Hematopoietic multipotent progenitor cell treated with erythropoietin and hydrocortisone succinate and interleukin-3 and kit ligand, for 4 days (in vitro differentiated cells): ENCODE measurements around the gene DYRK2.

Experiments used
- DNase-seq: peaks from one replicate; pipeline ENCODE4 v3.0.0-alpha.2; 2015

Gene DYRK2

DNA sequence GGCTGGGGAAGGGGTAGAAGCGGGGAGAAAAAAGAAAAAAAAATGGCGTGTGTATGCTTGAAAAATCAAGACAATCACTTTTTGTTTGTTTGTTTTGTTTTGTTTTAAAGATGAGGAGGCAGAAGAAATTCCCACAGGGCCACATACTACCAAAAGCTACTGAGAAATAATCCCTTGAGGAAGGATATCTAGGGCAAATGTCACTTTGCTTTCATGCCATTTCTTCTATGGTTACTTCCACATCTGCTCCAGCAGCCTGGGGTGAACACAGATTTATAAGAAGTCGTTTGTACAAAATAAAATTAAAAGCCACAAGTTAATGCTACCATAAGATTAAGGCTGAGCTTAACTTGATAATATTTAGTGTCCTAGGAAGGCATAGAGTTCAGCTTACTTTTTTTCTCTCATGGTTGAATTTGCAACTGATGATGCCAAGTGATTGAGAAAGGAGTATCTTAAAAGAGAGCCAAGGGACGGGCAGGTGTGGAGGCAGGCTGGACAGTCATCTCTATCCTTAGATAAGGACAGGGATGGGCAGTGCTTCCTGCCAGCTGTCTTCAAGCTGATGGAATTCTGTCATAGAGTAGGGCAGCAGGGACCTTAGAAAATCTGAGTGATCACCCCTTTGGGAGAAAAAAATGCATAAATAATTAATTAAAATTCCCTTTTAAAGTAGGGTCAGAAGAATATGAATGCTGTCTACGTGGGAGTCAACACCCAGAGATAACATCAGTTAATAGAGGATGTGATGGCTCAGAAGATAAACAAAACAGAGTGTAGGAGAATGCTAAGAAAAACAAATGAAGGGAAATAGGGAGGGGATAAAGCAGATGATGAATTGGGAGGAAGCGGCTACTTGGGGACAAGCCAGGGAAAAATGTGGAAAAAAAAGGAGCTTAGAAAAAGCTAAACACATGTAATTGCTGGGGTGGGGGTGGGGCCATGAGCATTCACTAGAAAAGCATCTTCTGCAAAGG, 57.1 kb downstream of the DYRK2 start:
- DNase-seq, result no peak

DNA sequence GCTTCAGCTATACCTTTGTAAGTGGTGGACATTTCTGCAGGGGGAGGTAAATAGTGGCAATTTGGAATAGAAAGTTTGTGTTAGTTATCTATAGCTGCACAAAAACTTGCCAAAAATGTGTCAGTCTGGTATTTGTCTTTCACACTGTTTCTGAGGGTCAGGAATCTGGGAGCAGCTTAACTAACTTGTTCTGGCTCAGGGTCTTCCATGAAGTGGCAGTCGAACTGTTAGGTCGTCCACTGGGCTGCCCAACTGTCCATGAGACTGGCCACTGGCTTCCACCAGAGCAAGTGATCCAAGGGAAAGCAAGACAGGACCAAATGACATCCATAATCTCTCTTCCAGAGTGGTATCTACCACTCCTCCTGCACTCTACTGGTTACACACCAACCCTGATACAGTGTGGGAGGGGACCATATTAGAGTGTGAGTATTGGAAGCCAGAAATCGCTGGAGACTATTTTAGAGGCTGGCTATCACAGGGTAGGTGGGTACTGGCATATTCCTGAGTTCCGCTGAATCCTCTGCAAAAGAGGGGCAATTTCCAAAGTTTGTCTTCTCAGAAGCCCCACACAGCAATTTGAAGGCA, 60.9 kb downstream of the DYRK2 start:
- DNase-seq, result no peak

DNA sequence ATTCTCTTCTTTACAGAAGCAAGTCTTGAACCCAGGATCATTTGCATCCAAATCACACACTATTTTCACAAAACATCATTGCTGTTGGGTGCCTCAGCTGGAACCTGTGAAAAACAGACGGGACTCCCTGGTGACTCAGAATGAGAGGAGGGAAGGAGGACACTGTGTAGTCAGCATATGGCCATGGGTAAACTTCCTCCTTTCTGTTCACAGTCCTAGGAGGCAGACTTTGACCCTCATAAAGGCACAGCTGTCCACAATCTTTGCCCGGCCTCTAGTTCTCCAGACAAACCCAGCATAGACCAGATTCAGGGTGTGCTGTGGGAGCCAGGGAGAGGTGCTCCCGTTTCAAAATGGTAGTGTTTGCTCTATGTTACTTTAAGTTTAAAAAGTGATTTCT, 62.0 kb downstream of the DYRK2 start:
- no peak for DNase-seq

DNA sequence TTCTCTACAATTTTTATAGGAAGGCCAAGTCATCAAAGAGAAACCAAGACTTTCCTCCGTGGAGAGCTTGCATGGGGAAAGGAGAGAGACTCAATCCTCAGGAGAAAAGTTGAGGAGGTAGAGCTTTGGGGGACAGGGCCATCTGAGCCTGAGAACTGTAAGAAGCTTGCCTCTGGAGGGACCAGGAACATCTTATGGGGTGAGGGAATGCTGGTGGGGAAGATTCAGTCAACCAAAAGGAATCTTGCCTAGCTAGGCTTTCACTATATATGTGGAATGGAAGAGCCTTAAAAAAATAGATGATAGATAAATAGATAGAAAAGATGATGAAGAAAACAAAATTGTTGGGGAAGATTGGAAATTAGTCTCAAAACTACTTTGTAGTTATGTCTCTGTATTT, 63.5 kb downstream of the DYRK2 start:
- no peak for DNase-seq

DNA sequence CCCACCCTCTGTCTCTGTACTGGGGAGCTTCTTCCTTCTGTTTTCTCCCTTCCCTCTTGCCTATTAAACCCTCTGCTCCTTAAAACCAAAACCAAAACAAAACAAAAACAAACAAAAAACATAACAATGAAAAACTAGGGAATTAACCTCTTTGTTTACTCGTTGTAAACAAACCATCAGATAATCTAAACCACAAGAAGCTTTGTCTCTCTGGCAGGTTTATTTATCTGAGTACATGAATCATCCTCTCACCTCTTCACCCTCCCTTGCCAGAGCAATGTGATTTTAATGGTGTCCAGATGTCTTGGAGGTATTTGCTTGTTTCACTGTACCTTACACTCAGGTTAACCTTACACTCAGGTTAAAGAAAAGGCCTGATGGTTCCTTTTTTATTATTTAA, 66.1 kb downstream of the DYRK2 start:
- no peak for DNase-seq
